Ectodermal cell (in vitro differentiated cells): ENCODE measurements around the gene BBS10. TPM values are rescaled to one million over a fixed set of nuclear protein-coding genes. Genes with fewer than 3 reads are reported as not detected.
"Not testable (repeated sequence)": the region's sequence is repeated elsewhere in the genome, so short reads cannot be mapped to it uniquely, and the experiment has no call there.

Experiments
- H3K27ac ChIP-seq: 2 replicates; pipeline ENCODE4 v1.7.0; 2013; ENCODE audit warnings: mild to moderate bottlenecking, low read depth, low read length; ENCODE audit not compliant: insufficient read depth, poor library complexity, severe bottlenecking
- H3K27me3 ChIP-seq: 2 replicates; pipeline ENCODE4 v1.7.0; 2013; ENCODE audit warnings: mild to moderate bottlenecking, low read length; ENCODE audit not compliant: insufficient read depth, control insufficient read depth, poor library complexity, severe bottlenecking
- H3K36me3 ChIP-seq: one replicate; pipeline ENCODE4 v1.7.0; 2013; ENCODE audit warnings: low read length; ENCODE audit not compliant: control insufficient read depth, insufficient read depth
- H3K4me1 ChIP-seq: one replicate; pipeline ENCODE4 v1.7.0; 2013; ENCODE audit warnings: low read length; ENCODE audit not compliant: control insufficient read depth, insufficient read depth
- H3K4me3 ChIP-seq: 2 replicates; pipeline ENCODE4 v1.7.0; 2013; ENCODE audit warnings: low read depth, low read length, control low read depth; ENCODE audit not compliant: insufficient read depth
- H3K9me3 ChIP-seq: 2 replicates; pipeline ENCODE4 v1.7.0; 2013; ENCODE audit warnings: mild to moderate bottlenecking, low read length, moderate library complexity; ENCODE audit not compliant: control insufficient read depth
- WGBS, 2 experiments: methylation state at CpG; one replicate each; pipeline ENCODE4 v1.1.7; 2013; ENCODE audit warnings: missing lambda C conversion rate in 2 of 2; 5-methylcytosine and 5-hydroxymethylcytosine counted together
- polyA plus RNA-seq, 4 experiments: library from polyadenylated mRNA; stranded (reverse); fragments of 50-300 nt; gene quantifications; one replicate each; pipeline ENCODE4 v1.2.3, GENCODE V29; 2013

BBS10 gene
- polyA plus RNA-seq (2013, experiment 1 of 4): 22.3 TPM
- polyA plus RNA-seq (2013, experiment 2 of 4): 23.4 TPM
- 20.4 TPM for polyA plus RNA-seq (2013, experiment 3 of 4)
- 24.4 TPM for polyA plus RNA-seq (2013, experiment 4 of 4)

GRCh38 chr12:76348079-76348901 is at the start of gene BBS10:
Gene BBS10, minus strand, starts transcription at chr12:76348415. Its CDS starts 57 bp downstream, at chr12:76348358.
- no peaks in the 10 kb centered on the region for H3K36me3 ChIP-seq
- no peaks in the 10 kb centered on the region for H3K27me3 ChIP-seq
- peak within 1 kb of the TSS; percentile 60 for H3K27ac ChIP-seq
- H3K4me3 ChIP-seq: peak within 1 kb of the TSS; percentile 83
- 6% methylated on average over 49 of the region's 49 CpGs for WGBS, 2 experiments
- no peaks in the 10 kb centered on the region for H3K9me3 ChIP-seq
- H3K4me1 ChIP-seq: peaks cover 4% of the 10 kb centered on the region

GRCh38 chr12:76391461-76391860 is 43.2 kb upstream of the BBS10 start:
- Histone ChIP-seq H3K4me3 (no peak overlapping the region), H3K36me3 (peaks cover 12% of the 10 kb centered on the region)
- 60 to 92% methylated on average over 1 of the region's 1 CpG for WGBS, 2 experiments

GRCh38 chr12:76387614-76388013 is 39.4 kb upstream of the BBS10 start:
- H3K27ac ChIP-seq: no peak overlapping the region
- 95 to 100% methylated on average over 1 to 2 of the region's 2 CpGs for WGBS, 2 experiments
- no peak overlapping the region for H3K4me3 ChIP-seq
- H3K36me3 ChIP-seq: peaks cover 12% of the 10 kb centered on the region
- no peaks in the 10 kb centered on the region for H3K9me3 ChIP-seq
- H3K4me1 ChIP-seq: no peaks in the 10 kb centered on the region
- H3K27me3 ChIP-seq: no peaks in the 10 kb centered on the region

More at GRCh38 chr12:76391461-76391860, 43.2 kb upstream of the BBS10 start:
- Histone ChIP-seq H3K4me1 (no peaks in the 10 kb centered on the region), H3K27me3 (no peaks in the 10 kb centered on the region), H3K27ac (no peak overlapping the region), H3K9me3 (no peaks in the 10 kb centered on the region)

GRCh38 chr12:76384560-76384959 is 36.3 kb upstream of the BBS10 start:
- Histone ChIP-seq H3K9me3 (no peaks in the 10 kb centered on the region), H3K36me3 (peaks cover 4% of the 10 kb centered on the region), H3K4me3 (no peak overlapping the region), H3K27ac (no peak overlapping the region), H3K4me1 (no peaks in the 10 kb centered on the region), H3K27me3 (no peaks in the 10 kb centered on the region)
- WGBS, 2 experiments: 90 to 91% methylated on average over 2 of the region's 2 CpGs

- no peaks in the 10 kb centered on the region for H3K27me3 ChIP-seq
- no peak overlapping the region for H3K27ac ChIP-seq
- H3K4me3 ChIP-seq: no peak overlapping the region
- no peaks in the 10 kb centered on the region for H3K4me1 ChIP-seq
- H3K9me3 ChIP-seq: no peaks in the 10 kb centered on the region
- H3K36me3 ChIP-seq: peaks cover 3% of the 10 kb centered on the region
- 93 to 100% methylated on average over 1 of the region's 3 CpGs for WGBS, 2 experiments
These were observed 35.8 kb upstream of the BBS10 start for GRCh38 chr12:76383988-76384387.

GRCh38 chr12:76379261-76379660 is 31.0 kb upstream of the BBS10 start:
- no peaks in the 10 kb centered on the region for H3K4me1 ChIP-seq
- H3K9me3 ChIP-seq: no peaks in the 10 kb centered on the region
- no peak overlapping the region for H3K4me3 ChIP-seq
- H3K27ac ChIP-seq: no peak overlapping the region
- H3K27me3 ChIP-seq: no peaks in the 10 kb centered on the region
- H3K36me3 ChIP-seq: no peaks in the 10 kb centered on the region
- no CpG with 5 or more reads among the region's 1 CpG for WGBS, 2 experiments

GRCh38 chr12:76376876-76377275 is 28.7 kb upstream of the BBS10 start:
- H3K9me3 ChIP-seq, H3K27ac ChIP-seq, H3K27me3 ChIP-seq, H3K36me3 ChIP-seq, H3K4me1 ChIP-seq, H3K4me3 ChIP-seq: not testable (repeated sequence)
- 89 to 100% methylated on average over 1 of the region's 1 CpG for WGBS, 2 experiments

GRCh38 chr12:76375939-76376338 is 27.7 kb upstream of the BBS10 start:
- H3K9me3 ChIP-seq: no peaks in the 10 kb centered on the region
- H3K27ac ChIP-seq: no peak overlapping the region
- no peaks in the 10 kb centered on the region for H3K27me3 ChIP-seq
- no peaks in the 10 kb centered on the region for H3K4me1 ChIP-seq
- H3K4me3 ChIP-seq: no peak overlapping the region
- no peaks in the 10 kb centered on the region for H3K36me3 ChIP-seq

GRCh38 chr12:76375470-76375869 is 27.3 kb upstream of the BBS10 start:
- H3K4me3 ChIP-seq: no peak overlapping the region
- H3K27me3 ChIP-seq: no peaks in the 10 kb centered on the region
- H3K9me3 ChIP-seq: no peaks in the 10 kb centered on the region
- H3K4me1 ChIP-seq: no peaks in the 10 kb centered on the region
- H3K36me3 ChIP-seq: no peaks in the 10 kb centered on the region
- WGBS, 2 experiments: 100% methylated on average over 1 of the region's 1 CpG
- no peak overlapping the region for H3K27ac ChIP-seq

- H3K4me3 ChIP-seq: no peak overlapping the region
- H3K27me3 ChIP-seq: no peaks in the 10 kb centered on the region
- no peaks in the 10 kb centered on the region for H3K36me3 ChIP-seq
- 97 to 100% methylated on average over 1 of the region's 1 CpG for WGBS, 2 experiments
- no peaks in the 10 kb centered on the region for H3K9me3 ChIP-seq
- no peak overlapping the region for H3K27ac ChIP-seq
- no peaks in the 10 kb centered on the region for H3K4me1 ChIP-seq
These were observed 26.3 kb upstream of the BBS10 start for GRCh38 chr12:76374386-76375020.
